Epithelial cell of prostate (primary cell): ENCODE measurements around the gene PRDM16.

Experiments used
- DNase-seq: peaks from one replicate; pipeline ENCODE4 v3.0.0-alpha.2; 2011; ENCODE audit warnings: low read depth, low spot score
- H3K27ac ChIP-seq: fragments of 450-650 bp; 2 replicates; pipeline ENCODE4 v1.5.1; 2017; ENCODE audit warnings: mild to moderate bottlenecking

PRDM16 gene

DNA sequence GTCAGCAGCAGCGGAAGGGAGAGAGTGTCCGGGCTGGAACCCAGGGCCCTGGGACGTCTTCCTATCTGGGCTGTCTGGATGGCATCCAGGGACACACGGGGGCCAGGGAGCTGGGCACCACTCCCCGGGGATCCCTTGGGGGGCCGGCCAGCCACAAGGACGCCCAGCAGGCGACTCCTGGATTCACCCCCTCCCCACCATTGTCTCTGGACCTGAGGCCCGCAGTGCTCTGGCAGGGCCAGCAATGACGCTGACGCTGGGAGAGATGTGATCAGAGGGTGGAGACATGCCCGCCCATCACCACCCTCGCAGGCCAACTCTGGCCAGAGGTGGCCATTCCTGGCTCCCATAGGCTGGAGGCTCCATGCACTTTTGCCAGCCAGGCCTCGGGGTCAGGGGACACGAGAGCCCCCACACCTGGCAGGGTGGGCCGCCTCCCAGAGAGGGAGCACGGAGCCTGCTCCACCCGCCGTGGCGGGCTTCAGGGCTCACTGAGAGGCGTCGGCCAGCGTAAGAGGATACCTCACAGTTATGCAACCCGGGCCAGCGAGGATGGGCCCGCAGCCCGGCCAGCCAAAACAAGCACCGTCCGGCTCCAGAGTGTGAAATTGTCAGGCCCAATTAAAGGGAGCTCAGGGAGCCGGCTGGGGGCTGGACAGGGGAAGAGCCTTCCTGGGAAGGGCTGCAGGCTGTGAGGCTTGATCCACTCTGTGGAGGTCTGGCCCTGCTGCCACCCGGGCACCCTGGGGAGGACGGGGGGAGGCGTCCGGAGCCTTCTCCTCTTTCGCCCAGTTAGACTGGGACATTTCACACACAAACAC, 37.4 kb upstream of the PRDM16 start:
- DNase-seq: no peak

DNA sequence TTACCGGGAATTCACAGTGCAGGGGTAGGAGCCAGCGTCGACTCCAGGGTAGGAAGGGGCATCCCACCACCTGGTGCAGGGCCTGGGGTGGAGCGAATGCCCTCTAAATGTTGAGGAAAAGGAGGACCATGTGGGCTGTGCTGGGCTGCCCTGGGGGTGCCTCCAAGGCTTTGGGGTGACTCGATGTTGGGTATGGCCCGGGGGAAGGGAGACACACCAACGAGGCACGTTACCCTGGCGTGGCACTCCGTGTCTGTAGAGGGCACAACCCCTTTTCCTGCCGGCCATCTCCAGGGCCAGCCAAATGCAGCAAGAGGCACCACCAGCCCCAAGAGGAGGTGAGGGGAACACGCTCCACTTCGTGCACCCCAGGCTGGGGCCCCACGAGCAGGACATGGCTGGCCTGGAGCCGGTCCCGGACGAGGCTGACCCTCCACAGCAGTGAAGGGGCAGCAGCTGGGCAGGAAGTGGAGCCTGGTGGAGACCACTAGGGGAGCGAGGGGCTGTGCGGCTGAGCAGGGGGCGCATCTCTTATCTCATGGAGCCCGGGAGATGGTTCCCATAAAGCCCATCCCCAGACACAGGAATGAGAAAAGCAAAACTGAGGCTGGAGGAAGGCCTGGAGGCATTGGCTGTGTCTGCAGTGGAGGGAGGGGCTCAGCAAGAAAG, 36.5 kb upstream of the PRDM16 start:
- no peak overlapping the region for H3K27ac ChIP-seq
- no peak for DNase-seq

More for the DNA sequence above, 37.4 kb upstream of the PRDM16 start:
- no peak overlapping the region for H3K27ac ChIP-seq

DNA sequence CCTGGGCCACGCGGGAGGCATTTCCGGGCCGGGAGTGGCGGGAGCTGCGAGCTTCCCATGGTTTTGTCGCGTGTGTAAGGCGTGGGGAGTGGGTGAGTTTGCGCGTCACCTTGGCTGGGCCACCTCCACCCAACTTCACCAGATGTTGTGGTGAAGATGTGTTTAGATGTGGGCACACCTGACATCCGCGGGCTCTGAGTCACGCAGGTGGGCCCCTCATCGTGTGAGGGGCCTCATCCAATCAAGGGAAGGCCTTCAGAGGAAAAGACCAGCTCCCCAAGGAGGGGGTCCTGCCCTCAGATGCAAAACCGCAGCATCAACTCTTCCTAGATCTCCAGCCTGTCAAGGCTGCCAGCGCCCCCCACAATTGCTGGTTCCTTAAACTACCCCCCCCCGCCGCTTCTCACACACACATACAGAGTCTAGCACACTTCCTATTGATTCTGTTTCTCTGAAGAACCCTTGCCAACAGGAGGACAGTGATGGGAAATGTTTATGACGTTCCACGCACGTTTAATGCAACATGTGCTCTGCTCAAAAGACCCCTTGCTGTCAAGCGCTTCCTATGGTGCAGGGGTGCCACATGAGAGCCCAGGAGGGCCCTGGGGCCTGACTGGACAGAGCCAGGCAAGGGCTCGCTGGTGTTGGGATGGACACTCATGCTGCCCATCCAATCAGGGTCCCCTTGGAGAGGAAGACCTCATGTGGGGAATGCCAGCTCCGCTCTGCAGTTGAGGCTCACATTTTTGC, 35.8 kb upstream of the PRDM16 start:
- DNase-seq: no peak
- no peak overlapping the region for H3K27ac ChIP-seq

GRCh38 chr1:3033790-3034090, 35.3 kb upstream of the PRDM16 start:
- H3K27ac ChIP-seq: no peak overlapping the region

DNA sequence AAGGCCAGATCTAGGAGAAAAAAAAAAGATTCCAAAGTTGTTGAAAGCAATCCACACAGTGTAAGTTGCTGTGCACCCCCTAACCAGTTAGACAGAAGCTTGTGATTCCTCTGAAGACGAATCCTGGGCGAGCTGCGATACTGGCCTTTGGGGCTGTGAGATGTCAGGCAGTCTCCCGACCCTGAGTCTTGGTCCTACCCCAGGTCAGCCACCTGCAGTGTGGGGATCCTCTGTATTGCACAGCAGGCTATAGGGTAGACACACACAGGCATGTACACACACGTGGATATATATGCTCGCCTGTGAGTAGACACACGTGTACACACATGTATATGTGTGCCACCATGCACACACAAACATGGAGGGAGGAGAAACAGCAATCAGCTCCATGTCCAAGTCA, 34.8 kb upstream of the PRDM16 start:
- no peak for DNase-seq
- no peak overlapping the region for H3K27ac ChIP-seq

More at GRCh38 chr1:3033790-3034090, 35.3 kb upstream of the PRDM16 start:
- no peak for DNase-seq

GRCh38 chr1:3034728-3035562, 34.1 kb upstream of the PRDM16 start:
- no peak overlapping the region for H3K27ac ChIP-seq
- no peak for DNase-seq

DNA sequence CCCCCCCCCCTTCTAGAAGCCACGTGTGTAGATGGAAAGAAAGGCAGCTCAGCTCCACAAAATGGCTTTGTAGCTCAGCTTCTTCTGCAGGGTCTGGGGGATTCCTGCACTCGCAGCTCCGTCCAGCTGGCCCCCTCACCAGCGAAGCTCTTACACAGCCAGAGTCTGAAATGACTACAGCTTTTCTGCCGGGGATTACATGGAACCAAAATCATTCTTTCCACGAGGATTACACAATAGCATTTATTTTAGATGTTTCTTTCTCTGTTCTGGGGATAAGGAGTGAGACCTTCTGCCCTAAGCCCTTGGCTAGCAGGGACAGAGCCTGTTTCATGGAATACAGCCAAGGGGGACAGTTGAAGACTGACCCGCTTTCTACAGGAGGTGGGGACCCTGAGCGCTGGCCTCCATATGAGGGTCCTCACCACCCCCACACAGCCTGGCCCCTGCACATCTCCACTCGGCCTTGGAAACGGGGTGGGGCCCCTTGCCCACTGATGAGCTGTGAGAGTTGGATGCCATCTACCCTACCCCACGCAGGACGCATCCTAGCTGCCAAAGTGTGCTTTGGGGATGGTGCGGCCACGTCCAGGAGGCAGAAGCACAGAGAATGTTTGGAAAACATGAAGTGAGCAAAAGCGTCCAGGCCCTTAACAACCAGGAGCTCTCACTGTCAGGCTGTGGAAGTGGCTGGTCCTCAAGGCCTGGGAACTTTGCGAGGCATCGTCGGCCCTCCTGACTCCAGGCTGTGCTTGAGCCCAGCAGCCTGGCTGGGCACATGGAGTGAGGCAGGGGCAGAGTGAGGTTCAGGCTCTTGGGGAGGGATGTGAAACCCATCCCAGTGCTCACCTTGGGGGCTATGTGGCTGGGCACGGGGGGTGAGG, 33.2 kb upstream of the PRDM16 start:
- H3K27ac ChIP-seq: no peak overlapping the region

GRCh38 chr1:3036447-3037280, 32.3 kb upstream of the PRDM16 start:
- H3K27ac ChIP-seq: no peak overlapping the region
- DNase-seq: no peak

More for the DNA sequence above, 33.2 kb upstream of the PRDM16 start:
- DNase-seq: no peak

GRCh38 chr1:3037281-3038040, 31.5 kb upstream of the PRDM16 start:
- no peak overlapping the region for H3K27ac ChIP-seq
- DNase-seq: no peak

- H3K27ac ChIP-seq: no peak overlapping the region
- no peak for DNase-seq
Measured at GRCh38 chr1:3038113-3038551, 30.9 kb upstream of the PRDM16 start.

DNA sequence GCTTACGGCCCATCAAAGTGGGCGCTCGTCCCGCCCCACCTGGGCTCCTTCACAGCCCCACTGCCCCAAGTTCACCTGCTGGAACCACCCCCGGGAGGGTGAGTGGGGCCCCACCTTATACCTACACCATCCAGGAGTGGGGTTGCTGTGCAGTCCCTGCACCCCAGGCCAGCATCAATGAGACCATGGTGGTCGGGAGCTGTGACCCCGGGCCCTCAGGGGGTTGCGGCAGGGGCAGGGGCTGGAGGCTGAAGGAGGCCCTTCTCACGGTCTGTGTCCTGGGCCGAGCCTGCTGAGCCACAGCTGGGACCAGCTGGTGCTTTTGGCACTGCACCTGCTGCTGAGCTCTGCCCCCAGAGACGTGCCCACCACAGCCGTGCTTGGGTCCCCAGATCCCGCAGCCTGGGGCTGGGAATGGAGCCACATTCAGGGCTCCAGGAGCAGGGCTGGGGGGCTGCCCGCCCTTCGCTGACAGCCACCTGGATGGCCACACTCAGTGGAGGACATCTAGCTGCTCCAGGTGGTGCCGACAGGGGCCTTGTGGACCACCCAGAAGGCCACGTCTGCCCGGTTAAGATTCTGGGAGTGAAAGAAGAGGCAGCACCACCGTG, 30.3 kb upstream of the PRDM16 start:
- H3K27ac ChIP-seq: no peak overlapping the region
- DNase-seq: no peak

DNA sequence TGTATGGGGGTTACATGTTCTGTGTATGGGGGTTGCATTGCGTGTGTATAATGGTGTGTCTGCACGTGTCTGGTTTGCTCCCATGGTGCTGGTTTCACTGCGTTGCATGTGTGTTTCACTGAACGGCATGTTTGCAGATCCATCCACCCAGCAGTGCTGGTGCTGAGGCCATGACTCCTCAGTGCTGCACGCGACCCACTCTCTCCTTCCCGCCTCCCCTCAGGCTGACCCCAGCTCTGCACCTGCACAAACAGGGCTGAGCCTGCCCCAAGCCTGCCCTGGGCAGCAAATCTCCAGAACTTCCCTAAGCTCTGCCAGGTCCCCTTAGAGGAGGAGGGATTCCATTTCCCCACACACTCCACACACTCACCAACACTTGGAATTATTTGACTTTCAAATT, 29.0 kb upstream of the PRDM16 start:
- no peak overlapping the region for H3K27ac ChIP-seq
- DNase-seq: no peak

DNA sequence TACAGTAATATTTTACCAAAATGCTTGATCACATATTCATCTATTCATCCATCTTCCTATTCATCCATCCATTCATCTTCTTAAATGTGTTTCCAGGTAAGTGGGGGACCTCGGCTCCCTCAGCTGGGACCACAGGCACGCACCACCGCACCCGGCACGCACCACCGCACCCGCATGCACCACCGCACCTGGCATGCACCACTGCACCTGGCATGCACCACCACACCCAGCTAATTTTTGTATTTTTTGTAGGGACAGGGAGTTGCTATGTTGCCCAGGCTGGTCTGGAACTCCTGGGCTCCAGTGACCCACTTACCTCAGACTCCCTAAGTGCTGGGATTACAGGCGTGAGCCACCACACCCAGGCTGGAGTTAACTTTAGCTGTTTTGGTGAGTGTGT, 26.5 kb upstream of the PRDM16 start:
- DNase-seq: no peak
- H3K27ac ChIP-seq: no peak overlapping the region

DNA sequence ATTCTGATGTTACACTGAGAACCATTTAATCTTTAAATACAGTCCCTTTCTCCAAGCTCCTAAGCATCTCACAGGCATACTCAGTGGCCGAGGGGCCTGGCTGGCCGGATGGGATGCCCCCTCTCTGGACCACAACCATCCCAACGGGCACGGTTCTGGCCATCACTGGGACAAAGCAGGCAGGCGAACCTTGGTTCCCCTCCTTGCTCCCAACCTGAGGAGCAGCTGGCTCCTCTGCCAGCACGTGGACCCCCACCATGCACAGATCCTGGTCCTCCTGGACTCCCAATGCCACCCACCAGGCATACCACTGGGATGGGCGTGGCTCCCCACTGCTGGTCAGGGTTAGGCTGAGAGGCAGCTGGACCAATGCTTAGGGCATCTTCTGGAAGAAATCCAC, 19.8 kb upstream of the PRDM16 start:
- DNase-seq: no peak
- H3K27ac ChIP-seq: no peak overlapping the region

DNA sequence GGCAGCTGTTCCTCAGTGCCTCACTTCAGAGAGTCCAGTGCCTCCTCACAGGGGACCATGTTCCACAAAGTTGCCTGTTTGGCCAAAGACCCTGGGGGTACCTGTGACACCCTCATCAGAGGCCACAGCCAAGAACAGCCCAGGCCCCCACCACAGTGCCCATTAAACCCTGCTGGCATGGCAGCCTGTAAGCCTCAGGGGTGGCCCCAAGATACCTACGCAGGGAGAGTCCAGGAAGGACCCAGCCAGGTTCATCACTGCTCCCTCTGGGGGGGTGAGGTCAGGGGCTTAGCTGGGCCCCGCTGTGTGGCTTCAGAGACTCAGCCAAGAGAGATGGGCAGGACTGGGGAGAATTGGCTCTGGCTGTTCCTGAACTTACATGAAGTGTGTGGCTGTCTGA, 19.1 kb upstream of the PRDM16 start:
- H3K27ac ChIP-seq: no peak overlapping the region

GRCh38 chr1:3050603-3051002, 18.4 kb upstream of the PRDM16 start:
- no peak overlapping the region for H3K27ac ChIP-seq
- DNase-seq: no peak

More for the DNA sequence above, 19.1 kb upstream of the PRDM16 start:
- no peak for DNase-seq
